ENCODE measurements around the gene PANX2. TPM values are rescaled to one million over a fixed set of nuclear protein-coding genes. Genes with fewer than 3 reads are reported as not detected.
A peak's percentile ranks its signal among the peaks of the same experiment; 100 is the strongest.

PANX2 gene
- total and polyA plus RNA-seq, 2 of the 13 experiments (the other 11 are each of a cell fraction or from before 2014, with no cell fraction given): 0.15 to 1.1 TPM

- TF ChIP-seq ZBTB4 (CRISPR knock-in tag; IDR thresholded peaks at IDR 0.05; ENCODE audit: borderline replicate concordance) (no peak), GATAD1 (CRISPR knock-in tag; IDR thresholded peaks at IDR 0.05) (no peak), BRCA1 (CRISPR knock-in tag; IDR thresholded peaks at IDR 0.05) (no peak), RBM22 (optimal IDR thresholded peaks at IDR 0.05; ENCODE audit: low read length) (peak; percentile 90), ZGPAT (CRISPR knock-in tag; IDR thresholded peaks at IDR 0.05) (0 out of 2 replicates have a peak, but pooled peaks have one; percentile 13), JUN (CRISPR knock-in tag; IDR thresholded peaks at IDR 0.05) (no peak), HNF4A (CRISPR knock-in tag; IDR thresholded peaks at IDR 0.05) (no peak), PCBP1 (IDR thresholded peaks at IDR 0.05; ENCODE audit: borderline replicate concordance, low read depth, low read length) (0 out of 2 replicates have a peak, but pooled peaks have one; percentile 29), RFX3 (CRISPR knock-in tag; IDR thresholded peaks at IDR 0.05) (no peak), ZNF276 (CRISPR knock-in tag; IDR thresholded peaks at IDR 0.05; ENCODE audit: low read depth) (no peak), TCF7L2 (IDR thresholded peaks at IDR 0.05; ENCODE audit: low read depth, low read length) (no peak), SMYD3 (CRISPR knock-in tag; IDR thresholded peaks at IDR 0.05) (no peak), ZNF775 (CRISPR knock-in tag; IDR thresholded peaks at IDR 0.05; ENCODE audit: borderline replicate concordance) (no peak), KDM5B (CRISPR knock-in tag; IDR thresholded peaks at IDR 0.05; ENCODE audit: borderline replicate concordance) (no peak), ZBTB44 (CRISPR knock-in tag; IDR thresholded peaks at IDR 0.05) (no peak), RBFOX2 (IDR thresholded peaks at IDR 0.05; ENCODE audit: low read depth, low read length) (no peak)
Observed at GRCh38 chr22:50199829-50200460, 29.4 kb downstream of the PANX2 start (continued).

All from HepG2 (cell line).